Esophagus squamous epithelium (tissue), 5 donors: ENCODE results near the gene SMIM38. TPM values are rescaled to one million over a fixed set of nuclear protein-coding genes. Genes with fewer than 3 reads are reported as not detected.

Experiments used
- DNase-seq: peaks from one replicate; lab custom pipeline; 2025; lab: John Stamatoyannopoulos, UW
- H3K27ac ChIP-seq, 4 donors: fragments of 200-600 bp; sonication (generic); one replicate each; pipeline ENCODE4 v1.5.1; 2016 to 2019; ENCODE audit warnings: mild to moderate bottlenecking in 1 of 4
- H3K27me3 ChIP-seq, 4 donors: fragments of 200-600 bp; sonication (generic); 1 replicate in 3 of 4; 2 replicates in 1 of 4; pipeline versions ENCODE4 v1.5.1 to v1.6.0; 2017 to 2021; ENCODE audit warnings: antibody characterized with exemption in 1 of 4
- H3K36me3 ChIP-seq, 3 donors: fragments of 200-600 bp; sonication (generic); one replicate each; pipeline ENCODE4 v1.5.1; 2016 to 2019
- H3K4me1 ChIP-seq, 3 donors: fragments of 200-600 bp; sonication (generic); one replicate each; pipeline ENCODE4 v1.5.1; 2017 to 2019
- H3K4me3 ChIP-seq, 4 donors: fragments of 200-600 bp; sonication (generic); 1 replicate in 3 of 4; 2 replicates in 1 of 4; pipeline ENCODE4 v1.5.1; 2016 to 2019; ENCODE audit warnings: mild to moderate bottlenecking in 2 of 4, moderate library complexity in 1 of 4
- H3K9me3 ChIP-seq, 3 donors: fragments of 200-600 bp; sonication (generic); one replicate each; pipeline ENCODE4 v1.5.1; 2016 to 2019
- CTCF ChIP-seq, 6 experiments: fragments of 450-650 bp in 4 of 6; fragments of 200-600 bp in 2 of 6; sonication (generic) in 2 of 6; IDR thresholded peaks; one replicate each; pipeline ENCODE4 v1.5.1; 2016 to 2019; ENCODE audit warnings: antibody characterized with exemption in 6 of 6, mild to moderate bottlenecking in 4 of 6, moderate library complexity in 4 of 6
- POLR2A ChIP-seq, 4 donors: fragments of 450-650 bp; IDR thresholded peaks; one replicate each; pipeline ENCODE4 v1.6.1; 2017; ENCODE audit warnings: antibody characterized with exemption in 4 of 4, mild to moderate bottlenecking in 4 of 4, moderate library complexity in 3 of 4
- WGBS, 2 donors: methylation state at CpG; one replicate each; pipeline ENCODE4 v1.1.5; 2018; 5-methylcytosine and 5-hydroxymethylcytosine counted together
- intact Hi-C: fragments of 100-400 bp; cut with DNase I; formaldehyde crosslinking; loops from one replicate; pipeline ENCODE4 v1.15.0; 2022
- total RNA-seq, 4 donors: library from RNA; depleted of rRNA; stranded (reverse); fragments of >200 nt; gene quantifications; one replicate each; pipeline ENCODE4 v1.1.0, GENCODE V29; 2016
- donor health status: DM: yes; HTN: yes; CAD: no.

The SMIM38 gene
- total RNA-seq, 4 donors from 2014 or later = 0.15 to 0.19 TPM; not detected in 2

GRCh38 chr11:69180226-69180625 lies 24.5 kb downstream of the SMIM38 start:
- H3K27me3 ChIP-seq = peaks cover 0 to 3% (median 0%) of the 10 kb centered on the region in 4 donors
- peaks cover 0 to 2% (median 0%) of the 10 kb centered on the region in 3 donors for H3K4me1 ChIP-seq
- TF ChIP-seq CTCF (IDR thresholded peaks at IDR 0.05) = no peak
- no peak for TF ChIP-seq POLR2A (IDR thresholded peaks at IDR 0.05)
- H3K9me3 ChIP-seq = peaks cover 0 to 4% (median 0%) of the 10 kb centered on the region in 3 donors
- WGBS, 2 donors = 71 to 94% methylated on average over 2 to 8 of the region's 9 CpGs
- DNase-seq = no peak
- no peak overlapping the region for H3K27ac ChIP-seq
- H3K36me3 ChIP-seq = no peaks in the 10 kb centered on the region
- intact Hi-C loops = no loop called here
- H3K4me3 ChIP-seq = no peak overlapping the region

GRCh38 chr11:69180726-69181125 lies 25.0 kb downstream of the SMIM38 start:
- TF ChIP-seq CTCF (IDR thresholded peaks at IDR 0.05) = no peak
- no peak for TF ChIP-seq POLR2A (IDR thresholded peaks at IDR 0.05)
- Histone ChIP-seq H3K27ac (no peak overlapping the region), H3K4me3 (no peak overlapping the region), H3K27me3 (peaks cover 0 to 3% (median 0%) of the 10 kb centered on the region in 4 donors), H3K36me3 (no peaks in the 10 kb centered on the region), H3K9me3 (no peaks in the 10 kb centered on the region), H3K4me1 (no peaks in the 10 kb centered on the region)
- 95 to 100% methylated on average over 2 to 3 of the region's 3 CpGs for WGBS, 2 donors
- intact Hi-C loops = no loop called here
- DNase-seq = no peak

GRCh38 chr11:69183613-69184012 lies 27.9 kb downstream of the SMIM38 start:
- peaks cover 0 to 22% (median 0%) of the 10 kb centered on the region in 4 donors for H3K27me3 ChIP-seq
- no peak overlapping the region for H3K27ac ChIP-seq
- no peaks in the 10 kb centered on the region for H3K4me1 ChIP-seq
- H3K9me3 ChIP-seq = peaks cover 0 to 9% (median 0%) of the 10 kb centered on the region in 3 donors
- DNase-seq = no peak
- TF ChIP-seq POLR2A (IDR thresholded peaks at IDR 0.05) = no peak
- 67 to 74% methylated on average over 3 to 8 of the region's 8 CpGs for WGBS, 2 donors
- no peaks in the 10 kb centered on the region for H3K36me3 ChIP-seq
- intact Hi-C loops = no loop called here
- no peak overlapping the region for H3K4me3 ChIP-seq

GRCh38 chr11:69186316-69187260 lies 30.9 kb downstream of the SMIM38 start:
- H3K4me1 ChIP-seq = no peaks in the 10 kb centered on the region
- no peaks in the 10 kb centered on the region for H3K36me3 ChIP-seq
- H3K9me3 ChIP-seq = peaks cover 0 to 9% (median 0%) of the 10 kb centered on the region in 3 donors
- WGBS, 2 donors = 79 to 88% methylated on average over 5 to 12 of the region's 17 CpGs
- H3K27ac ChIP-seq = no peak overlapping the region
- intact Hi-C loops = no loop called here
- DNase-seq = no peak
- H3K4me3 ChIP-seq = no peak overlapping the region
- peak in 1 of 6 experiments; percentile 18 for TF ChIP-seq CTCF (IDR thresholded peaks at IDR 0.05)
- no peak for TF ChIP-seq POLR2A (IDR thresholded peaks at IDR 0.05)
- H3K27me3 ChIP-seq = peaks cover 0 to 22% (median 0%) of the 10 kb centered on the region in 4 donors

- Histone ChIP-seq H3K27ac (no peak overlapping the region), H3K4me3 (no peak overlapping the region), H3K9me3 (peaks cover 0 to 9% (median 0%) of the 10 kb centered on the region in 3 donors), H3K4me1 (no peaks in the 10 kb centered on the region), H3K27me3 (peaks cover 0 to 22% (median 0%) of the 10 kb centered on the region in 4 donors), H3K36me3 (no peaks in the 10 kb centered on the region)
- intact Hi-C loops = no loop called here
- 75 to 82% methylated on average over 4 of the region's 7 CpGs for WGBS, 2 donors
- TF ChIP-seq CTCF (IDR thresholded peaks at IDR 0.05) (no peak), POLR2A (IDR thresholded peaks at IDR 0.05) (no peak)
- no peak for DNase-seq
These were observed 31.9 kb downstream of the SMIM38 start for GRCh38 chr11:69187540-69188065.
